Germinal center (tissue), 1 donor: ENCODE results near the gene FA2H.
A peak's percentile ranks its signal among the peaks of the same experiment; 100 is the strongest.
"Not testable (repeated sequence)": the region's sequence is repeated elsewhere in the genome, so short reads cannot be mapped to it uniquely, and the experiment has no call there.

Experiments
- DNase-seq: peaks from one replicate; pipeline ENCODE4 v3.0.0; 2012; ENCODE audit warnings: mixed read lengths, low spot score

FA2H gene

GRCh38 chr16:74679983-74680382, 94.6 kb downstream of the FA2H start:
- DNase-seq: no peak

- DNase-seq: no peak
These were observed 96.8 kb downstream of the FA2H start for GRCh38 chr16:74677868-74678267.

- DNase-seq: no peak
These were observed 100.7 kb downstream of the FA2H start for GRCh38 chr16:74673876-74674275.

- not testable (repeated sequence) for DNase-seq
These were observed 105.7 kb downstream of the FA2H start for GRCh38 chr16:74668877-74669276.

GRCh38 chr16:74667255-74667700, 107.3 kb downstream of the FA2H start:
- DNase-seq: peak; percentile 15

- peak; percentile 100 for DNase-seq
These were observed 108.0 kb downstream of the FA2H start, which contains the start of gene RFWD3 for GRCh38 chr16:74666425-74667254. Gene RFWD3 (minus strand): TSS chr16:74666877. CDS start chr16:74661449, 5,428 bp downstream.

- no peak for DNase-seq
These were observed 108.6 kb downstream of the FA2H start for GRCh38 chr16:74666010-74666421.
